MM.1S (cell line): ENCODE measurements around the gene CPXM2.

Source experiments
- EZH2 ChIP-seq: fragments of 300-600 bp; sonication (generic); optimal IDR thresholded peaks from 2 replicates; pipeline ENCODE3; 2017; ENCODE audit warnings: low read depth, mild to moderate bottlenecking, antibody characterized with exemption, low read length, mixed read lengths
- TF ChIP-seq, protein P1 (sequence below): fragments of 300-600 bp; sonication (generic); IDR thresholded peaks from 2 replicates; pipeline ENCODE4 v1.5.1; 2016; ENCODE audit warnings: antibody characterized with exemption, low read length, mixed read lengths

DNA sequence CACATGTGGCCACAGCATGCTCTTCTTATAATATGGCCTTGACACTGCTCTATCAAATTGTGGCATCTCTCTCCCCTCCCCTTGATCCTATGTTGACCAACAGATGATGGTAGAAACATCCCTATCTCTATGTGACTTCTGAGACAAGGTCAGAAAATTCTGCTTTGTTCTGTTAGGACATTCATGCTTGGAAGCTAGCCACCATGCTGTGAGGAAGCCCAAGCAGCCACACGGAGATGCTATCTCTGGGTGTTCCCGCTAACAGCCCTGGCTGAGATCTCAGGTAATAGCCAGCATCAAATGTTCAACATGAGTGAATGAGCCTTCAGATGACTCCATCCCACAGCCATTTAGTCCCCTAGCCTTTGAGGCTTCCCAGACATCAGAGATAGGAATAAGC, 36.8 kb upstream of the CPXM2 start:
- TF ChIP-seq, protein P1, sequence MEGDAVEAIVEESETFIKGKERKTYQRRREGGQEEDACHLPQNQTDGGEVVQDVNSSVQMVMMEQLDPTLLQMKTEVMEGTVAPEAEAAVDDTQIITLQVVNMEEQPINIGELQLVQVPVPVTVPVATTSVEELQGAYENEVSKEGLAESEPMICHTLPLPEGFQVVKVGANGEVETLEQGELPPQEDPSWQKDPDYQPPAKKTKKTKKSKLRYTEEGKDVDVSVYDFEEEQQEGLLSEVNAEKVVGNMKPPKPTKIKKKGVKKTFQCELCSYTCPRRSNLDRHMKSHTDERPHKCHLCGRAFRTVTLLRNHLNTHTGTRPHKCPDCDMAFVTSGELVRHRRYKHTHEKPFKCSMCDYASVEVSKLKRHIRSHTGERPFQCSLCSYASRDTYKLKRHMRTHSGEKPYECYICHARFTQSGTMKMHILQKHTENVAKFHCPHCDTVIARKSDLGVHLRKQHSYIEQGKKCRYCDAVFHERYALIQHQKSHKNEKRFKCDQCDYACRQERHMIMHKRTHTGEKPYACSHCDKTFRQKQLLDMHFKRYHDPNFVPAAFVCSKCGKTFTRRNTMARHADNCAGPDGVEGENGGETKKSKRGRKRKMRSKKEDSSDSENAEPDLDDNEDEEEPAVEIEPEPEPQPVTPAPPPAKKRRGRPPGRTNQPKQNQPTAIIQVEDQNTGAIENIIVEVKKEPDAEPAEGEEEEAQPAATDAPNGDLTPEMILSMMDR = no peak
- TF ChIP-seq EZH2 = no peak
